Measurements from ENCODE around the gene LPP. TPM values are rescaled to one million over a fixed set of nuclear protein-coding genes. Genes with fewer than 3 reads are reported as not detected.

LPP gene
- total RNA-seq, 1 experiment from 2014 or later, result 54.0 TPM

- H3K27me3 ChIP-seq (ENCODE audit: insufficient read depth, low read length), result no peaks in the 10 kb centered on the region
- no peaks in the 10 kb centered on the region for H3K9me2 ChIP-seq (ENCODE audit: insufficient read depth)
- H3K79me2 ChIP-seq (ENCODE audit: insufficient read depth, low read length), result no peaks in the 10 kb centered on the region
- no TSS peak for BruUV-seq (replicated peaks)
- H3K27ac ChIP-seq (ENCODE audit: low read depth, low read length), result no peak overlapping the region
- POLR2A ChIA-PET, result no interaction called here
- no peaks in the 10 kb centered on the region for H3K36me3 ChIP-seq (ENCODE audit: control insufficient read depth in 1 of 2, insufficient read depth in 2 of 2, low read length in 2 of 2)
- H3K4me3 ChIP-seq (replicated peaks in 1 of 2; ENCODE audit: low read depth in 1 of 2, low read length in 2 of 2), result no peak overlapping the region
- ATAC-seq (no peak), DNase-seq (ENCODE audit: low read depth, low spot score) (no peak)
- RAD21 ChIA-PET (ENCODE audit: low non-redundant PET in 1 of 2, low total read pairs in 2 of 2, uncharacterized antibody in 2 of 2, unreplicated experiment in 2 of 2), result no interaction called here
- CTCF ChIA-PET, result no interaction called here
- TF ChIP-seq, protein P1, sequence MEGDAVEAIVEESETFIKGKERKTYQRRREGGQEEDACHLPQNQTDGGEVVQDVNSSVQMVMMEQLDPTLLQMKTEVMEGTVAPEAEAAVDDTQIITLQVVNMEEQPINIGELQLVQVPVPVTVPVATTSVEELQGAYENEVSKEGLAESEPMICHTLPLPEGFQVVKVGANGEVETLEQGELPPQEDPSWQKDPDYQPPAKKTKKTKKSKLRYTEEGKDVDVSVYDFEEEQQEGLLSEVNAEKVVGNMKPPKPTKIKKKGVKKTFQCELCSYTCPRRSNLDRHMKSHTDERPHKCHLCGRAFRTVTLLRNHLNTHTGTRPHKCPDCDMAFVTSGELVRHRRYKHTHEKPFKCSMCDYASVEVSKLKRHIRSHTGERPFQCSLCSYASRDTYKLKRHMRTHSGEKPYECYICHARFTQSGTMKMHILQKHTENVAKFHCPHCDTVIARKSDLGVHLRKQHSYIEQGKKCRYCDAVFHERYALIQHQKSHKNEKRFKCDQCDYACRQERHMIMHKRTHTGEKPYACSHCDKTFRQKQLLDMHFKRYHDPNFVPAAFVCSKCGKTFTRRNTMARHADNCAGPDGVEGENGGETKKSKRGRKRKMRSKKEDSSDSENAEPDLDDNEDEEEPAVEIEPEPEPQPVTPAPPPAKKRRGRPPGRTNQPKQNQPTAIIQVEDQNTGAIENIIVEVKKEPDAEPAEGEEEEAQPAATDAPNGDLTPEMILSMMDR (IDR thresholded peaks at IDR 0.05 in 2 of 3, conservative IDR thresholded peaks at IDR 0.05 in 1 of 3; ENCODE audit: borderline replicate concordance in 1 of 3, insufficient read depth in 1 of 3, low read depth in 2 of 3, low read length in 2 of 3), result no peak
- TF ChIP-seq ZNF274 (IDR thresholded peaks at IDR 0.05; ENCODE audit: low read depth, low read length) (no peak), POLR2A (IDR thresholded peaks at IDR 0.05; ENCODE audit: borderline replicate concordance, extremely low read depth, insufficient read depth, insufficient read length) (no peak), MAX (IDR thresholded peaks at IDR 0.05) (no peak), JUND (IDR thresholded peaks at IDR 0.05) (no peak), CEBPB (IDR thresholded peaks at IDR 0.05; ENCODE audit: low read depth) (no peak), ATF3 (IDR thresholded peaks at IDR 0.05) (no peak), SP1 (IDR thresholded peaks at IDR 0.05; ENCODE audit: low read depth) (no peak), ZFX (IDR thresholded peaks at IDR 0.05) (no peak), FOSL1 (IDR thresholded peaks at IDR 0.05; ENCODE audit: low read depth) (no peak), RAD21 (IDR thresholded peaks at IDR 0.05; ENCODE audit: low read depth) (no peak), SRF (IDR thresholded peaks at IDR 0.05; ENCODE audit: low read depth) (no peak)
- H3K9me3 ChIP-seq (ENCODE audit: control insufficient read depth in 1 of 2, insufficient read depth in 1 of 2, low read depth in 1 of 2, low read length in 2 of 2), result no peaks in the 10 kb centered on the region
- no peak overlapping the region for H2AFZ ChIP-seq (ENCODE audit: low read depth, low read length, poor library complexity, severe bottlenecking)
- no peak overlapping the region for H3K9ac ChIP-seq (ENCODE audit: low read length)
- 0 out of 2 replicates have a peak, but pooled peaks cover 3% of the 10 kb centered on the region for H4K20me1 ChIP-seq (ENCODE audit: insufficient read depth)
- intact Hi-C loops (cut with micrococcal nuclease), result no loop called here
- H3K4me1 ChIP-seq (ENCODE audit: control insufficient read depth in 1 of 2, insufficient read depth in 2 of 2, low read length in 2 of 2), result peaks cover 2 to 7% of the 10 kb centered on the region in 2 experiments; a peak in 3 of 4 replicates
- no peak overlapping the region for H3K4me2 ChIP-seq (ENCODE audit: low read length)
Measured at GRCh38 chr3:188589071-188589470, 435.1 kb downstream of the LPP start.
